Esophagus muscularis mucosa (tissue), 4 donors: ENCODE measurements around the gene NOCT. TPM values are rescaled to one million over a fixed set of nuclear protein-coding genes. Genes with fewer than 3 reads are reported as not detected.
"Not testable (repeated sequence)": the region's sequence is repeated elsewhere in the genome, so short reads cannot be mapped to it uniquely, and the experiment has no call there.

ENCODE experiments used
- DNase-seq: peaks from one replicate; pipeline ENCODE4 v3.0.0-alpha.2; 2017; ENCODE audit errors: extremely low spot score
- H3K27ac ChIP-seq, 4 donors: fragments of 200-600 bp; sonication (generic); replicated peaks in 1 of 4; 1 replicate in 3 of 4; 2 replicates in 1 of 4; pipeline ENCODE4 v1.5.1; 2016 to 2019; ENCODE audit warnings: mild to moderate bottlenecking in 1 of 4
- H3K27me3 ChIP-seq, 4 donors: fragments of 200-600 bp; sonication (generic); one replicate each; pipeline versions ENCODE4 v1.5.1 to v1.6.0; 2016 to 2019
- H3K36me3 ChIP-seq, 4 donors: fragments of 200-600 bp; sonication (generic); one replicate each; pipeline ENCODE4 v1.5.1; 2016 to 2019
- H3K4me1 ChIP-seq, 4 donors: fragments of 200-600 bp; sonication (generic); one replicate each; pipeline ENCODE4 v1.5.1; 2016 to 2019
- H3K4me3 ChIP-seq, 4 donors: fragments of 200-600 bp; sonication (generic); 1 replicate in 2 of 4; 2 replicates in 2 of 4; pipeline ENCODE4 v1.5.1; 2016 to 2019; ENCODE audit warnings: mild to moderate bottlenecking in 4 of 4, moderate library complexity in 1 of 4
- H3K9me3 ChIP-seq, 4 donors: fragments of 200-600 bp; sonication (generic); 1 replicate in 3 of 4; 2 replicates in 1 of 4; pipeline ENCODE4 v1.5.1; 2016 to 2019
- CTCF ChIP-seq, 3 experiments: fragments of 200-600 bp in 2 of 3; fragments of 450-650 bp in 1 of 3; sonication (generic) in 2 of 3; IDR thresholded peaks; one replicate each; pipeline ENCODE4 v1.5.1; 2017 to 2019; ENCODE audit warnings: antibody characterized with exemption in 3 of 3, mild to moderate bottlenecking in 2 of 3, moderate library complexity in 1 of 3
- EP300 ChIP-seq: sonication (generic); formaldehyde crosslinking; IDR thresholded peaks from one replicate; pipeline ENCODE4 v1.6.1; 2017; ENCODE audit warnings: antibody characterized with exemption
- POLR2A ChIP-seq: fragments of 450-650 bp; IDR thresholded peaks from one replicate; pipeline ENCODE4 v1.6.1; 2017; ENCODE audit warnings: antibody characterized with exemption, moderate library complexity, mild to moderate bottlenecking, low read depth
- POLR2AphosphoS5 ChIP-seq, 2 donors: sonication (generic); formaldehyde crosslinking; IDR thresholded peaks; one replicate each; pipeline ENCODE4 v1.6.1; 2017; ENCODE audit warnings: antibody characterized with exemption in 2 of 2
- WGBS: methylation state at CpG from one replicate; pipeline ENCODE4 v1.1.5; 2018; 5-methylcytosine and 5-hydroxymethylcytosine counted together
- intact Hi-C: fragments of 100-400 bp; cut with DNase I; formaldehyde crosslinking; loops from one replicate; pipeline ENCODE4 v1.15.1; 2023
- total RNA-seq, 4 donors: library from RNA; depleted of rRNA; stranded (reverse); fragments of >200 nt; gene quantifications; one replicate each; pipeline versions ENCODE4 v1.1.0 to v1.2.1, GENCODE V29; 2016

Gene NOCT
- total RNA-seq, 4 donors from 2014 or later = 1.7 to 7.0 (median 2.1) TPM

- no peak overlapping the region for H3K4me3 ChIP-seq
- H3K9me3 ChIP-seq = no peaks in the 10 kb centered on the region
- intact Hi-C loops = loop anchor here (5.0 kb wide), 1 partner anchor 271 kb away; no protein-coding TSS in a partner anchor
- peaks cover 2 to 15% (median 2%) of the 10 kb centered on the region in 4 donors for H3K4me1 ChIP-seq
- TF ChIP-seq POLR2AphosphoS5 (IDR thresholded peaks at IDR 0.05) = no peak
- TF ChIP-seq CTCF (IDR thresholded peaks at IDR 0.05) = no peak
- TF ChIP-seq EP300 = no peak
- H3K36me3 ChIP-seq = no peaks in the 10 kb centered on the region
- H3K27ac ChIP-seq = no peak overlapping the region
- no peak for DNase-seq
- no peaks in the 10 kb centered on the region for H3K27me3 ChIP-seq
- 100% methylated on average over 1 of the region's 1 CpG for WGBS
Measured at GRCh38 chr4:139025841-139026240, 10.3 kb downstream of the NOCT start.

- intact Hi-C loops = loop anchor here (5.0 kb wide), 1 partner anchor 270 kb away; no protein-coding TSS in a partner anchor
Measured at GRCh38 chr4:139027776-139028175, 12.2 kb downstream of the NOCT start.

GRCh38 chr4:139028191-139028661 is 12.6 kb downstream of the NOCT start:
- Histone ChIP-seq H3K9me3 (no peaks in the 10 kb centered on the region), H3K4me3 (no peak overlapping the region), H3K27me3 (no peaks in the 10 kb centered on the region), H3K36me3 (no peaks in the 10 kb centered on the region), H3K27ac (no peak overlapping the region), H3K4me1 (peaks cover 3 to 35% (median 13%) of the 10 kb centered on the region in 4 donors)
- TF ChIP-seq EP300 = no peak
- peak in 1 of 2 donors; percentile 13 for TF ChIP-seq POLR2AphosphoS5 (IDR thresholded peaks at IDR 0.05)
- 60% methylated on average over 11 of the region's 11 CpGs for WGBS
- intact Hi-C loops = loop anchor here (5.0 kb wide), 1 partner anchor 269 kb away; no protein-coding TSS in a partner anchor
- no peak for DNase-seq

More at GRCh38 chr4:139027776-139028175, 12.2 kb downstream of the NOCT start:
- Histone ChIP-seq H3K36me3 (no peaks in the 10 kb centered on the region), H3K9me3 (no peaks in the 10 kb centered on the region), H3K4me3 (no peak overlapping the region), H3K27me3 (no peaks in the 10 kb centered on the region), H3K4me1 (peaks cover 3 to 31% (median 13%) of the 10 kb centered on the region in 4 donors), H3K27ac (no peak overlapping the region)
- no peak for TF ChIP-seq POLR2A
- TF ChIP-seq EP300 = no peak
- no peak for TF ChIP-seq CTCF (IDR thresholded peaks at IDR 0.05)
- TF ChIP-seq POLR2AphosphoS5 (IDR thresholded peaks at IDR 0.05) = no peak
- DNase-seq = no peak
- WGBS = 79% methylated on average over 5 of the region's 5 CpGs

GRCh38 chr4:139029866-139030363 is 14.3 kb downstream of the NOCT start:
- H3K27ac ChIP-seq, DNase-seq, H3K36me3 ChIP-seq, H3K9me3 ChIP-seq, H3K27me3 ChIP-seq, H3K4me3 ChIP-seq: not testable (repeated sequence)
- 90% methylated on average over 6 of the region's 6 CpGs for WGBS
- H3K4me1 ChIP-seq = peaks cover 3 to 43% (median 13%) of the 10 kb centered on the region in 4 donors
- intact Hi-C loops = loop anchor here (5.0 kb wide), 2 partner anchors 52 to 267 kb away; no protein-coding TSS in a partner anchor

- WGBS = 45% methylated on average over 14 of the region's 14 CpGs
- Histone ChIP-seq H3K27ac (no peak overlapping the region), H3K36me3 (no peaks in the 10 kb centered on the region), H3K4me3 (no peak overlapping the region), H3K27me3 (no peaks in the 10 kb centered on the region), H3K4me1 (peaks cover 3 to 48% (median 13%) of the 10 kb centered on the region in 4 donors), H3K9me3 (no peaks in the 10 kb centered on the region)
- DNase-seq = no peak
- intact Hi-C loops = loop anchor here (5.0 kb wide), 1 partner anchor 52 kb away; no protein-coding TSS in a partner anchor
- TF ChIP-seq CTCF (IDR thresholded peaks at IDR 0.05) = peak; percentile 76 to 84 (median 79)
- peak; percentile 53 to 58 for TF ChIP-seq POLR2AphosphoS5 (IDR thresholded peaks at IDR 0.05)
- TF ChIP-seq EP300 = no peak
Measured at GRCh38 chr4:139030614-139031235, 15.1 kb downstream of the NOCT start.
